K562 (cell line): ENCODE data around the gene AFF3. TPM values are rescaled to one million over a fixed set of nuclear protein-coding genes. Genes with fewer than 3 reads are reported as not detected.

Experiments used
- ATAC-seq: fragments of 200-7000 bp; cut with Tn5 transposase; 3 replicates; pipeline ENCODE4 v1.9.1; 2020; ENCODE audit warnings: moderate library complexity
- BruUV-seq: library from RNA; stranded (reverse); fragments of 400-500 nt; replicated peaks from 2 replicates; lab custom pipeline; 2021; lab: Mats Ljungman, UMichigan
- CTCF ChIA-PET: fragments of 300-600 bp; formaldehyde crosslinking; extraction: SDS; loops from one replicate; lab custom pipeline; 2021; ENCODE audit warnings: low intra/inter-chr PET ratio; lab: Yijun Ruan, JAX
- POLR2A ChIA-PET: fragments of 300-600, 350-650 bp; sonication (Branson Sonifier 250); formaldehyde crosslinking; extraction: SDS; loops from one replicate; lab custom pipeline; 2021; ENCODE audit warnings: antibody characterized with exemption, inconsistent platforms; lab: Yijun Ruan, JAX
- DNase-seq, 4 experiments: peaks; one replicate each; pipeline versions ENCODE4 v3.0.0 to v3.0.0-alpha.2; 2011 to 2018; ENCODE audit warnings: low spot score in 3 of 4, mixed read lengths in 3 of 4; ENCODE audit errors: extremely low read depth in 1 of 4
- FAIRE-seq: peaks from 2 replicates; lab custom pipeline; 2011; peaks lifted over from hg19 to GRCh38; lab: Jason Lieb, UNC
- H2AFZ ChIP-seq: 2 replicates; pipeline ENCODE4 v1.6.0; 2011; ENCODE audit warnings: low read depth, low read length, control low read depth, inconsistent platforms
- H3K27ac ChIP-seq: fragments of 200-600 bp; 3 replicates; pipeline ENCODE4 v1.8.0; 2011; ENCODE audit warnings: low read depth, mild to moderate bottlenecking, control low read depth, inconsistent platforms, low read length, moderate library complexity, mixed read lengths; ENCODE audit errors: extremely low read depth
- H3K27me3 ChIP-seq, 2 experiments: fragments of 300-600 bp in 1 of 2; 2 replicates in 1 of 2; 3 replicates in 1 of 2; pipeline versions ENCODE4 v1.6.0 to v1.8.0; 2011; ENCODE audit warnings: inconsistent platforms in 2 of 2, low read length in 2 of 2, mild to moderate bottlenecking in 1 of 2, mixed read lengths in 1 of 2, moderate library complexity in 1 of 2; ENCODE audit not compliant: control insufficient read depth in 2 of 2, insufficient read depth in 2 of 2
- H3K36me3 ChIP-seq: fragments of 300-600 bp; 3 replicates; pipeline ENCODE4 v1.8.0; 2011; ENCODE audit warnings: mild to moderate bottlenecking, low read length, inconsistent platforms; ENCODE audit not compliant: control insufficient read depth, insufficient read depth
- H3K4me1 ChIP-seq, 2 experiments: fragments of 200-600 bp in 1 of 2; replicated peaks in 1 of 2; 2 replicates in 1 of 2; 3 replicates in 1 of 2; pipeline versions ENCODE4 v1.5.1 to v1.8.0; 2011; ENCODE audit warnings: inconsistent platforms in 2 of 2, low read length in 2 of 2, mild to moderate bottlenecking in 1 of 2, mixed read lengths in 1 of 2, moderate library complexity in 1 of 2; ENCODE audit not compliant: control insufficient read depth in 2 of 2, insufficient read depth in 2 of 2
- H3K4me2 ChIP-seq: 2 replicates; pipeline ENCODE4 v1.6.1; 2011; ENCODE audit warnings: low read length, control low read depth, inconsistent platforms, mixed read lengths; ENCODE audit not compliant: insufficient read depth
- H3K4me3 ChIP-seq: fragments of 200-600 bp; sonication (generic), shearing (Covaris generic); 2 replicates; pipeline ENCODE4 v1.5.1; 2016; ENCODE audit warnings: control low read depth, inconsistent platforms
- H3K79me2 ChIP-seq: fragments of 200-600 bp; 3 replicates; pipeline ENCODE4 v1.8.0; 2011; ENCODE audit warnings: low read length, inconsistent platforms; ENCODE audit not compliant: control insufficient read depth, insufficient read depth
- H3K9ac ChIP-seq, 2 experiments: 2 replicates each; pipeline versions ENCODE4 v1.6.0 to v1.6.1; 2011; ENCODE audit warnings: low read depth in 2 of 2, low read length in 2 of 2, control low read depth in 1 of 2, inconsistent platforms in 1 of 2, mild to moderate bottlenecking in 1 of 2, mixed read lengths in 1 of 2; ENCODE audit not compliant: insufficient read depth in 1 of 2
- H3K9me1 ChIP-seq: one replicate; pipeline ENCODE4 v1.6.0; 2011; ENCODE audit warnings: inconsistent platforms, mild to moderate bottlenecking, low read length, moderate library complexity; ENCODE audit not compliant: control insufficient read depth, insufficient read depth
- H3K9me3 ChIP-seq: replicated peaks from 2 replicates; pipeline ENCODE4 v1.5.1; 2011; ENCODE audit warnings: low read depth, low read length, inconsistent platforms; ENCODE audit not compliant: control insufficient read depth, insufficient read depth
- H4K20me1 ChIP-seq: replicated peaks from 2 replicates; pipeline ENCODE4 v1.6.1; 2011; ENCODE audit warnings: low read length, inconsistent platforms, mixed read lengths; ENCODE audit not compliant: control insufficient read depth, insufficient read depth
- EHMT2 ChIP-seq: fragments of 450-650 bp; IDR thresholded peaks from 2 replicates; pipeline ENCODE4 v1.6.1; 2018; ENCODE audit warnings: antibody characterized with exemption
- GTF2A2 ChIP-seq: IDR thresholded peaks from 2 replicates; pipeline ENCODE4 v1.6.1; 2016; ENCODE audit warnings: mild to moderate bottlenecking, missing genetic modification characterization, missing compliant biosample characterization
- HNRNPUL1 ChIP-seq: fragments of 200-400 bp; formaldehyde crosslinking; IDR thresholded peaks from 2 replicates; pipeline ENCODE4 v1.6.1; 2017; ENCODE audit warnings: low read length
- MXI1 ChIP-seq: IDR thresholded peaks from 2 replicates; pipeline ENCODE4 v1.6.1; 2011; ENCODE audit warnings: low read depth, mild to moderate bottlenecking, improper control_type of control experiment, low read length
- NFE2L1 ChIP-seq: fragments of 450-650 bp; IDR thresholded peaks from 2 replicates; pipeline ENCODE4 v1.6.1; 2016; ENCODE audit warnings: missing genetic modification characterization, low read depth, mild to moderate bottlenecking, missing compliant biosample characterization, moderate library complexity, borderline replicate concordance
- PHF21A ChIP-seq: fragments of 450-650 bp; IDR thresholded peaks from 2 replicates; pipeline ENCODE4 v1.6.1; 2017; ENCODE audit warnings: low read depth, borderline replicate concordance
- POLR2G ChIP-seq: fragments of 200-400 bp; formaldehyde crosslinking; IDR thresholded peaks from 2 replicates; pipeline ENCODE4 v1.6.1; 2017; ENCODE audit warnings: low read depth, mild to moderate bottlenecking, antibody characterized with exemption, low read length, moderate library complexity
- THRAP3 ChIP-seq: fragments of 450-650 bp; IDR thresholded peaks from 2 replicates; pipeline ENCODE4 v1.6.1; 2016; ENCODE audit warnings: mild to moderate bottlenecking, inconsistent platforms, borderline replicate concordance
- ZBED1 ChIP-seq: IDR thresholded peaks from 2 replicates; pipeline ENCODE4 v1.6.1; 2014
- ZBTB11 ChIP-seq, 3 experiments: fragments of 200-800 bp in 1 of 3; fragments of 250-450 bp in 1 of 3; fragments of 450-650 bp in 1 of 3; sonication (Bioruptor Pico) in 1 of 3; sonication (Bioruptor generic) in 1 of 3; formaldehyde crosslinking in 1 of 3; IDR thresholded peaks; 2 replicates each; pipeline versions ENCODE4 v1.6.1 to v1.8.0; 2016 to 2022; ENCODE audit warnings: mild to moderate bottlenecking in 2 of 3, missing genetic modification characterization in 2 of 3, missing compliant biosample characterization in 1 of 3, moderate library complexity in 1 of 3
- ZNF395 ChIP-seq: fragments of 200-800 bp; sonication (Bioruptor generic); IDR thresholded peaks from 2 replicates; pipeline ENCODE4 v1.6.1; 2017; ENCODE audit warnings: missing genetic modification characterization, missing compliant biosample characterization
- ZNF696 ChIP-seq: fragments of 250-450 bp; sonication (Bioruptor Pico); conservative IDR thresholded peaks from 2 replicates; pipeline ENCODE4 v1.4.0; 2020; ENCODE audit warnings: mild to moderate bottlenecking, moderate library complexity
- WGBS: fragments of 100-300 bp; shearing (Covaris generic); methylation state at CpG from one replicate; pipeline ENCODE4 v1.1.6; 2016; ENCODE audit warnings: low coverage, mixed read lengths; ENCODE audit not compliant: insufficient coverage; ENCODE audit errors: missing lambda C conversion rate; 5-methylcytosine and 5-hydroxymethylcytosine counted together
- in situ Hi-C: fragments of 300-500 bp; cut with MboI; formaldehyde crosslinking; loops from 4 replicates; pipeline ENCODE4 v1.15.0; 2018; ENCODE audit warnings: inconsistent platforms, mixed read lengths
- intact Hi-C: fragments of 100-400 bp; cut with micrococcal nuclease; formaldehyde crosslinking; loops from 2 replicates; pipeline ENCODE4 v1.14.2; 2022
- polyA plus RNA-seq, 8 experiments: library from polyadenylated mRNA; depleted of rRNA in 4 of 8; stranded (reverse) in 5 of 8; unstranded in 3 of 8; fragments of >200 nt; fragmentation: Nextera tagmentation in 2 of 8; fragmentation: Illumina TruSeq in 1 of 8; extraction: Ambion mirVana in 2 of 8; extraction: Trizol in 1 of 8; gene quantifications; 2 replicates each; pipeline versions ENCODE4 v1.2.1 to v1.2.3, GENCODE V29; 2011 to 2014; ENCODE audit warnings: inconsistent platforms in 1 of 8, missing spikeins in 1 of 8
- total RNA-seq, 7 experiments: library from RNA; depleted of rRNA in 6 of 7; stranded (reverse); fragments of >200 nt in 6 of 7; fragmentation: Illumina TruSeq in 2 of 7; extraction: Trizol in 2 of 7; gene quantifications; 2 replicates each; pipeline versions ENCODE4 v1.2.1 to v1.2.3, GENCODE V29; 2011 to 2021; ENCODE audit warnings: low replicate concordance in 1 of 7

AFF3 gene
- total and polyA plus RNA-seq, 9 of the 15 experiments (the other 6 are each of a cell fraction or from before 2014, with no cell fraction given), result 0.02 to 0.11 TPM; not detected in 7

GRCh38 chr2:99748344-99748743, 394.0 kb downstream of the AFF3 start:
- H3K79me2 ChIP-seq, result no peaks in the 10 kb centered on the region
- BruUV-seq, result no TSS peak
- ChIA-PET POLR2A (interaction anchor here (1.5 kb wide), 2 partner anchors 8 to 24 kb away, joined by 4 read pairs; no protein-coding TSS in a partner anchor), CTCF (no interaction called here)
- no peaks in the 10 kb centered on the region for H3K9me1 ChIP-seq
- no peak overlapping the region for H3K9ac ChIP-seq
- no peaks in the 10 kb centered on the region for H3K36me3 ChIP-seq
- no peaks in the 10 kb centered on the region for H3K9me3 ChIP-seq
- peaks cover 2 to 8% of the 10 kb centered on the region in 2 experiments; a peak in 2 of 5 replicates for H3K27me3 ChIP-seq
- no peak overlapping the region for H3K4me3 ChIP-seq
- WGBS, result 10% methylated on average over 2 of the region's 2 CpGs
- ATAC-seq (no peak), DNase-seq (no peak), FAIRE-seq (no peak)
- peaks cover 0 to under 1% of the 10 kb centered on the region in 2 experiments; a peak in 3 of 5 replicates for H3K4me1 ChIP-seq
- TF ChIP-seq THRAP3 (no peak), ZNF696 (CRISPR knock-in tag) (no peak), NFE2L1 (tag) (no peak), ZBED1 (no peak), GTF2A2 (tag) (no peak), POLR2G (no peak), ZBTB11 (CRISPR knock-in tag; IDR thresholded peaks at IDR 0.05) (no peak), EHMT2 (no peak), MXI1 (no peak), PHF21A (no peak), ZNF395 (CRISPR knock-in tag) (no peak), HNRNPUL1 (no peak)
- no peak overlapping the region for H2AFZ ChIP-seq
- H3K4me2 ChIP-seq, result no peak overlapping the region
- no peaks in the 10 kb centered on the region for H4K20me1 ChIP-seq
- no peak overlapping the region for H3K27ac ChIP-seq
- in situ Hi-C loops (no loop called here), intact Hi-C loops (no loop called here)
